Effector CD4-positive, alpha-beta T cell (primary cell): ENCODE measurements around the gene BHMT2.

Experiments used
- DNase-seq: peaks from one replicate; pipeline ENCODE4 v3.0.0-alpha.2; 2020

The BHMT2 gene

DNA sequence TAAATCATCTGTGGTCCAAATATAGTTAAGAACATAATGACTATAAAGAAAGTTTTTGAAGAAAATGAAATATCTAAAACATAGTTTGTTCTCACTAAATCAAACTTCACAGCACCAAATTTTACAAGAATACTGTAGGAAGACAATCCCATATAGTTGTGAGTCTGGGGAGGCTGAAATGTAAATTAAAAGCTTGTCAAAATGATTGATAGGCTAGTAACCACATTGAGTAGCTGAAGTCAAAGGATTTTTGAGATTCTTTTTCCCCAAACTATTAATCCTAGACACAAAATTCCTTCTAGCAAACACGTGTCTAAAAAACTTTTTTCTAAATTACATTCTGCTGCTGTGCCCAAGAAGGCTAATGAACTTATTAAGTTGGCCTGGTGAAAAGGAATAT lies 55.0 kb downstream of the BHMT2 start:
- DNase-seq: no peak

DNA sequence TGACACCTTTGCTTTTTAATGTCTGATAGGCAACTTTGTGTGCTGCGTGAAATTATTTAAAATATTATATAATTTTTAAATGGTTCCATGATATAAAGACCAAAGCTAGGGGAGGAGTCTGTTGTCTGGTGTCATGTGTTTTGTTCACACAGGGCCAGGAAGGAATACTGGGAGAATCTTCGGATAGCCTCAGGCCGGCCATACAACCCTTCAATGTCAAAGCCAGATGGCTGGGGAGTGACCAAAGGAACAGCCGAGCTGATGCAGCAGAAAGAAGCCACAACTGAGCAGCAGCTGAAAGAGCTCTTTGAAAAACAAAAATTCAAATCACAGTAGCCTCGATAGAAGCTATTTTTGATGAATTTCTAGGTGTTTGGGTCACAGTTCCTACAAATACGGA lies 61.2 kb downstream of the BHMT2 start:
- DNase-seq: no peak

DNA sequence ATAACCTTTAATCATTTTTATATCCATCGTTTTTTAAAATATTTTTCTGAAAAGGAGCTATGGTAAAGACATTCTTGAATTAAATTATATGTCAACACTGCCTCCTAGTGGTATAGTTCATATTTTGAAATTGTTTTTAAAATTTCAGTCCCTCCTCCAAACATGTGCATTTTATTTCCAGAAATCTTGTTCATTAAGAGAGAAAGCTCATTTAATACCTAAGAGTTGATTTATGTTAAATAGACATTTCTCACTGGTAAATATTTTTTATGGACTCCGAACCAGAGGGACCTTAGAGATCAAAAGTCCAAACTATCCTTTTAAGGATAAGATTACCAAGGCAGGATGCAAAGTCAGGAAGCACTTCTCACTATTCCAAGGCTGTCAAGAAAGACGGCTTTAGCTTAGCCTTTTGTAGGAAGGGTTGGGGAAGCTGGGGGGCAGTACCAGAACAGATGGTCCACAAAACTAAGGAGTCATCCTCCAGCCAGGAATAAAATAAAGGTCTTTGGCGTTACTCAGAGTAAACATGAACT lies 63.6 kb downstream of the BHMT2 start:
- DNase-seq: no peak

DNA sequence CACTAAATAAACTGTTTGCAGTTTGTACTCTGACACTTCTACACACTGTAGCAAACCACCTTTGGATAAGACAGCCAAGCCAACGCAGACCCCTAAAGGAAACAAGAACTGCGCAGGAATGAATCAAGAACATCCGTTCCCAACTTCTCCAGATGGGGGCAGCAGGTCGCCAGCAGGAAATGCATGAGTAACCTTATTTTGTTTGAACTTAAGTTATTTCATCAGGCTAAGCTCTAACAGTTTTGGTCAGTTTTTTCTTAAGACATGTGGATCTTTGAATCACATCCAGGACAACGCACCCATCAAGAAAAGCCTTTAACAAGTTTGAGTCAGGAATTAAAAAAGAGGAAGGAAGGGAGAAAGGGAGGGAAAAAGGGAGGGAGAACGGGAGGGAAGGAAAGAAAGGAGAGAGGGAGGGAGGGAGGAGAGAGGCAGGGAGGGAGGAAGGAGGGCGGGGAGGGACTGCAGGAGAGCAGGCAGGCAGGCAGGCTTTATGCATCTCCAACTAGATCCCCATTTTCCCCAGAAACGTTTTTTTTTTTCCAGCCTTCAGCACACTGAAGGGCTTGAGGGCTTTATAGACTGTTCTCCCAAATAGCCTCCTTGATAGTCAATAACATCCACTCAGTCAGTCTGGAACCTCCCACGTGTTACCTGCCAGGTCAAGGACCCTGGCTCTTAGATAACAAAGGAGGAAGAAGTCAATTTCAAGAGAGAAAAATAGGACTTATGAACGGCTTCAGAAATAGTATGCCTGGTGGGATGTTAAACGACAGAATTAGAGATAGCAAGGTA lies 64.3 kb downstream of the BHMT2 start:
- DNase-seq: peak; percentile 19

DNA sequence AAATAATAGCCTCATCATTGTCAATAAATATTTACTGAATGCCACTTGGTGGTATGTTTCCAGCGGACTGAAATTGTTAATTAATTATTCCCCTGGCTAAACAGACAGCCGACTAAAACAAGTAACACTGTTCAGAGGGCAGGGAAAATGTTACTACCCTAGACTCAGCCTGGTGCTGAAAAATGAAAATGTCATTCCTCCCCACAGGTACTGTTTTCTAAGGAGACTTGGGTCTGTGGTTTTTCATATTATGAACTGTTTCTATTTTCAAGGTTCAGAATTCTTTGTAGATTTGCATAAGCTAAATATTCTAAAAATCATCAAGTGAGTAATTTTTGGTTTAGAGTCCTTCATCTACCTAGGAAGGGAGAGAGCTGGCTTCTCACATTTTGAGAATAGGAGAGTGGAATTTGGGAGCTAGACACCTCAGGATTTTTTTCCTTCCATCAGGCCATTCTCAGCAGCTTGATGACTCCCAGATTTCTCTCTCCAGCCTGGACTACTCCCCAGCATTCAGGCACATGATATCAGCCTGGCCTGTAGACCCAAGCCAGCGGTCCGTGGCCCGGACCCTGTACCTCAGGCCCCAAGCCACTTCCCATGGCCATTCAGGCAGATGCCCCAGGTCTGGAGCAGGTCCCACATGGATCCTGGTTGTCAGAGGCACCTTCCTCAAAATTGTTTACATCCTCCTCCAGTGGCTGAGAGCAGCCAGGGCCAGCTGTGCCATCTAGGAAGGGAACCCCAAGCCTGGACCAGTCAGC lies 66.4 kb downstream of the BHMT2 start:
- no peak for DNase-seq

DNA sequence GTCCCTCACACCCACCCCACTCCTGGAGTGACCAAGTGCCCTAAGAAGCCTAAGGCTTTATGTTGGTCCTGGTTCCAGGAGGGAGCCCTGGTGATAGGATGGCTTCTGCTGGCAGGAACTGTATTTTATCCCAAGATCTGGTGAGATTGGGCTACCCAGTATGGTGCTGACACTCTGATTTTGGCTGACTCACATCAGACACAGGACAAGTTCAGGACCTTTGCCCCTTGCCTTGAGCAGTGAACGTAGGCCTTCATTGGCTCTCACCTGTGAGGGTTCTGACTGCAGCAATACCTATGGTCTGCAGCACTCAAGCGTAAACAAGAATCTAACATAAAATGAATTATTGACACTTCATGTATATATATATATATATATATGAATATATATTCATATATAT lies 67.1 kb downstream of the BHMT2 start:
- DNase-seq: no peak
